CD4-positive, alpha-beta T cell (primary cell): ENCODE data around the gene MMAB. TPM values are rescaled to one million over a fixed set of nuclear protein-coding genes. Genes with fewer than 3 reads are reported as not detected.

Experiments
- ATAC-seq: fragments of 200-7000 bp; cut with Tn5 transposase; one replicate; pipeline ENCODE4 v1.10.0; 2022; ENCODE audit warnings: mild to moderate bottlenecking; ENCODE audit not compliant: poor library complexity
- CTCF ChIA-PET: fragments of 350-600 bp; sonication (Branson Sonifier 250); formaldehyde crosslinking; loops from one replicate; lab custom pipeline; 2021; ENCODE audit warnings: antibody characterized with exemption, inconsistent platforms; lab: Charles Lee
- POLR2A ChIA-PET: fragments of 350-600 bp; sonication (Branson Sonifier 250); formaldehyde crosslinking; loops from one replicate; lab custom pipeline; 2021; ENCODE audit warnings: antibody characterized with exemption, inconsistent platforms; lab: Charles Lee
- DNase-seq, 14 experiments: peaks; one replicate each; pipeline ENCODE4 v3.0.0-alpha.2; 2013 to 2020; ENCODE audit warnings: mixed read lengths in 2 of 14
- H3K27ac ChIP-seq, 2 donors: one replicate each; pipeline versions ENCODE4 v1.5.1 to v1.7.0; 2013; ENCODE audit warnings: low read length in 2 of 2, low read depth in 1 of 2, mild to moderate bottlenecking in 1 of 2
- H3K27me3 ChIP-seq, 2 experiments: 1 replicate in 1 of 2; 2 replicates in 1 of 2; pipeline versions ENCODE4 v1.6.1 to v1.7.0; 2013; ENCODE audit warnings: low read length in 2 of 2, control low read depth in 1 of 2, mild to moderate bottlenecking in 1 of 2, moderate library complexity in 1 of 2; ENCODE audit not compliant: insufficient read depth in 2 of 2, control insufficient read depth in 1 of 2
- H3K36me3 ChIP-seq: one replicate; pipeline ENCODE4 v1.6.1; 2013; ENCODE audit warnings: low read length, control low read depth; ENCODE audit not compliant: insufficient read depth
- H3K4me1 ChIP-seq: one replicate; pipeline ENCODE4 v1.6.1; 2013; ENCODE audit warnings: low read length, control low read depth; ENCODE audit not compliant: insufficient read depth
- H3K4me3 ChIP-seq: one replicate; pipeline ENCODE4 v1.5.1; 2013; ENCODE audit warnings: mild to moderate bottlenecking, low read length, moderate library complexity
- H3K9me3 ChIP-seq, 2 experiments: 1 replicate in 1 of 2; 2 replicates in 1 of 2; pipeline versions ENCODE4 v1.6.1 to v1.7.0; 2013; ENCODE audit warnings: low read length in 2 of 2, mild to moderate bottlenecking in 2 of 2, control low read depth in 1 of 2, moderate library complexity in 1 of 2; ENCODE audit not compliant: control insufficient read depth in 1 of 2, insufficient read depth in 1 of 2
- H3K27ac Mint-ChIP-seq: one replicate; pipeline ENCODE4 v1.8.0; 2020; ENCODE audit warnings: mixed read lengths
- H3K27me3 Mint-ChIP-seq: one replicate; pipeline ENCODE4 v1.8.0; 2021; ENCODE audit warnings: mixed read lengths
- H3K36me3 Mint-ChIP-seq: one replicate; pipeline ENCODE4 v1.8.0; 2021; ENCODE audit warnings: low read depth, mixed read lengths
- H3K4me1 Mint-ChIP-seq: one replicate; pipeline ENCODE4 v1.8.0; 2021; ENCODE audit warnings: low read depth, mixed read lengths
- H3K4me3 Mint-ChIP-seq: one replicate; pipeline ENCODE4 v1.8.0; 2020; ENCODE audit warnings: mild to moderate bottlenecking, mixed read lengths
- H3K9me3 Mint-ChIP-seq: one replicate; pipeline ENCODE4 v1.8.0; 2020; ENCODE audit warnings: mixed read lengths
- CTCF ChIP-seq: fragments of 200-600 bp; IDR thresholded peaks from one replicate; pipeline ENCODE4 v1.8.0; 2022; ENCODE audit warnings: antibody characterized with exemption, mild to moderate bottlenecking
- intact Hi-C, 2 experiments: fragments of 100-400 bp; cut with DNase I in 1 of 2; cut with micrococcal nuclease in 1 of 2; formaldehyde crosslinking; loops; one replicate each; pipeline versions ENCODE4 v1.15.1 to v1.9.0; 2023 to 2025; cut with DNase I, micrococcal nuclease
- total RNA-seq, 174 experiments: library from RNA in 2 of 174; stranded (reverse) in 2 of 174; gene quantifications; one replicate each; pipeline ENCODE4 v1.2.3 and lab custom pipeline; 2021 to 2026

The MMAB gene
- total RNA-seq, 2 experiments from 2014 or later: 8.6 to 9.2 TPM

- peaks cover 94% of the 10 kb centered on the region for H3K36me3 Mint-ChIP-seq
- no peaks in the 10 kb centered on the region for H3K4me1 Mint-ChIP-seq
- DNase-seq (no peak), ATAC-seq (no peak)
- no peaks in the 10 kb centered on the region for H3K9me3 Mint-ChIP-seq
- H3K9me3 ChIP-seq: no peaks in the 10 kb centered on the region
- CTCF ChIA-PET: no interaction called here
- no peak overlapping the region for H3K4me3 ChIP-seq
- H3K27me3 ChIP-seq: no peaks in the 10 kb centered on the region
- H3K36me3 ChIP-seq: peaks cover 98% of the 10 kb centered on the region
- H3K4me1 ChIP-seq: no peaks in the 10 kb centered on the region
- POLR2A ChIA-PET: no interaction called here
- H3K27ac ChIP-seq: no peak overlapping the region
- H3K27me3 Mint-ChIP-seq: no peaks in the 10 kb centered on the region
- no peak overlapping the region for H3K4me3 Mint-ChIP-seq
- TF ChIP-seq CTCF: no peak
- intact Hi-C loops: no loop called here
- no peak overlapping the region for H3K27ac Mint-ChIP-seq
Observed at GRCh38 chr12:109504068-109504467, 69.2 kb downstream of the MMAB start.

Other genes with a start within 250 kb of the MMAB start
- not detected for gene MYO1H, start 225.6 kb downstream of the MMAB start, total RNA-seq
- gene KCTD10, start 96.2 kb downstream of the MMAB start, total RNA-seq: 10 to 100 TPM; 24.2 to 26.1 TPM
- gene UBE3B, start 95.9 kb downstream of the MMAB start, total RNA-seq: 10 to 100 TPM; 17.2 to 19.9 TPM
- 1 to 10 TPM; 8.2 to 8.4 TPM for gene MVK, start 290 bp upstream of the MMAB start, total RNA-seq
- 1 to 10 TPM; 1.1 to 1.7 TPM for gene FAM222A, start 140.3 kb upstream of the MMAB start, total RNA-seq